GM10847 (cell line): ENCODE data around the gene ADD2.

Experiments used
- POLR2A ChIP-seq: IDR thresholded peaks from 2 replicates; pipeline ENCODE4 v1.6.1; 2011; ENCODE audit not compliant: insufficient read length; ENCODE audit errors: extremely low read depth

ADD2 gene

GRCh38 chr2:70795164-70795995, 27.4 kb upstream of the ADD2 start:
- no peak for TF ChIP-seq POLR2A

GRCh38 chr2:70793450-70793849, 25.4 kb upstream of the ADD2 start:
- TF ChIP-seq POLR2A, result no peak

- no peak for TF ChIP-seq POLR2A
Observed at GRCh38 chr2:70790136-70790828, 22.3 kb upstream of the ADD2 start, which contains the start of gene FIGLA. FIGLA (minus strand) TSS chr2:70790643; CDS start chr2:70790638, 5 bp downstream.

DNA sequence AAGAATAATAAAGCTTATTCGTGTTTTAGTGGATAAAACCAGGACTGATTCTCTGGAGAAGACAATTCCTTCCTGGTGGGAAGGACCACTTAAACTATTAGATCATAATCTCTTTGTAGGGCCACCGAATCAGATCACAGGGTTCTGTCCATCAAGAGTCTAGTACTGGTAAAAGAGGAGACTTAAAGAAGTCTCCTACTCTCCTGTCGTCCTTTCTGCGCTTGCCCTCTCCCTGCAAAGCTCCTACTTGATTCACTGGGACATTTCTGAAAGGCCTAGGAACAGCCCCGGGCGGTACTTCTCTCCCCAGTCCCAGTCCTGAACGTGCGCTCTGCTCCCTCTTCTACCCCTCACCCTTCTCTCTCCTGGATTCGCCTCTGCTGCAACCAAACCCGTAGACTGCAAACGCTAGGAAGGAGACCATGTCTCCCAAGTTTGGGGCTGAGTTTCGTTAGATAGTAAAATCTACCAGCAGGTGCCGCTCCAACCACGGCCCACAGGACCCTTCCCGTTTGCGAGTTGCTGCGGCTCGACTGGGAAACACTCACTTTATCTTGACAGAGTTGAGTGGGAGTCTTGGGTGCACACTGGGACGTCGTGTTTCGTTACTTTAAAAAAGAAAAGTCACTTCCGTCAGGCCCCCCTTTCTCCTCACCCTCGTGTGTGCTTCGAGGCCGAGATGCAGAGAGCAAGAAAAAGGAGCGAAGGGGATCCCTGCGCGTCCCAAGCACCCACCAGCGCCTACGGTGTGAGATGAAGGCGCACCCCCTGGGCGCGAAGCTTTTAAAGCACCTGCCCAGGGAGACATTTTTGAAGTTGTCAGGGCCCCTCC, 21.5 kb upstream of the ADD2 start:
- no peak for TF ChIP-seq POLR2A

- TF ChIP-seq POLR2A, result no peak
Observed at GRCh38 chr2:70785137-70785911, 17.3 kb upstream of the ADD2 start.

- TF ChIP-seq POLR2A, result no peak
Observed at GRCh38 chr2:70784320-70784719, 16.3 kb upstream of the ADD2 start.

GRCh38 chr2:70779911-70780545, 12.0 kb upstream of the ADD2 start:
- no peak for TF ChIP-seq POLR2A

DNA sequence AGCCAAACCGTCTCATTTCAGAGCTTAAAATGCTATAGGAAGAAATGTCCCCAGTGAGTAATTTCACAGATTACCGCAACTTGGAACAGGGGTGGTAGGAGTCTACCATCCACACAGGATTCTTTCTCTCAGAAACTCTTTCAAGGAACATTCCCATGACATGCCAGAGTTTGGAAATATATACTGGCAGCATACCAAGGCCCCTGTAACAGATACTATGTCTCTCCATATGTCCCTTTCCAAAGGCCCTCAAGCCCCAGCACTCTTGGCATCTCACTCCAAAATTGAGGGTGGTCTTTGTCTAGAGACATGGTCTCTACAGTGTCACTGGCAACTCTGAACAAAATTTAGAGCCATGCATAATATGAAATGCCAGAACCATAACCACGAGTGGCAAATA, 11.5 kb upstream of the ADD2 start:
- TF ChIP-seq POLR2A, result no peak

- no peak for TF ChIP-seq POLR2A
Observed at GRCh38 chr2:70778676-70779075, 10.7 kb upstream of the ADD2 start.

GRCh38 chr2:70777450-70777849, 9.4 kb upstream of the ADD2 start:
- TF ChIP-seq POLR2A, result no peak

DNA sequence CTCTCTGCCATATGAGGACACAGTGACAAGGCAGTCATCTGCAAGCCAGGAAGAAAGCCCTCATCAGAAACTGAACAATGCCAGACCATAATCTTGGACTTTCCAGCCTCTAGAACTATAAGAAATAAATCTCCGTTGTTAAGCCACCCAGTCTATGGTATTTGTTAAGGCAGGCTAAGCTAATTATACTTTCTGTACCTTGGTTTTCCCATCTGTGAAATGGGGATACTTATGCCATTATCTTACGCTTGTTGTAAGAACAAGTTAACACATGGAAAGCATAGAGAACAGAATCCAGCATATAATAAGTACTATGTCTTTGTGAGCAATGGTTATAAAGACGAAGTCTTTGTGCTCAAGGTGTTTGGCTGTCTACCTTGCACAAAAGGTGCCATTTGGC, 8.3 kb upstream of the ADD2 start:
- TF ChIP-seq POLR2A, result no peak

GRCh38 chr2:70775141-70775540, 7.1 kb upstream of the ADD2 start:
- TF ChIP-seq POLR2A, result no peak

GRCh38 chr2:70772486-70773155, 4.6 kb upstream of the ADD2 start:
- TF ChIP-seq POLR2A, result no peak

GRCh38 chr2:70771446-70771845, 3.4 kb upstream of the ADD2 start:
- no peak for TF ChIP-seq POLR2A

DNA sequence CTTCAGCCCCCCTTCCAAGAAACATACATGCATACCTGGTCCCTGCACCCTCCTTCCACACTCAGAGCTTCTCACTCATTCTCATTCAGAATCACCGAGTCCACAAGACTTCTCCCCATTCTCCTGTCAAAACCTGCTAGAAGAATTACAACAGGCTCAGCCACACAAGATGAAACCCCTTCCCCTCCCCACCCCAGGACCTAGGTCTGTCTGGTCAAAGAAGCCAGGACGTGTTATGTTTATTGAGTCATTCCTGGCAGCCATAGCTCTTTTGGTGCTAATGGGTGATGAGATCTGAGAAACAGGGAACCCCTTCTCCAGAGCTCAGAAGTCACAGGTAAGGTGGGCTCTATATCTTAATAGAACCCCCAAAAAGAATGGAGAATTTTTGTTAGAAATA, 1.4 kb upstream of the ADD2 start:
- no peak for TF ChIP-seq POLR2A
